HG03354 (cell line): ENCODE data around the gene CASTOR1.

Source experiments
- ATAC-seq: cut with Tn5 transposase; IDR thresholded peaks from one replicate; pipeline ENCODE4 v1.9.1; 2021; ENCODE audit warnings: mild to moderate bottlenecking; ENCODE audit not compliant: unreplicated experiment, poor library complexity, severe bottlenecking

CASTOR1 gene

GRCh38 chr22:30235687-30236170 is 53.6 kb downstream of the CASTOR1 start:
- no peak for ATAC-seq
